ACHN (cell line): ENCODE results near the gene GJB3.
"Not testable (repeated sequence)": the region's sequence is repeated elsewhere in the genome, so short reads cannot be mapped to it uniquely, and the experiment has no call there.

Experiments used
- DNase-seq: peaks from one replicate; pipeline ENCODE4 v3.0.0-alpha.2; 2015
- in situ Hi-C: cut with HindIII; loops from 2 replicates; pipeline ENCODE4 v1.10.0; 2017; ENCODE audit warnings: low sequenced_read_pairs, low pct_ligation_motif_present, low pct_unique_long_range_greater_than_20kb

The GJB3 gene

GRCh38 chr1:34806396-34806795, 25.4 kb downstream of the GJB3 start:
- in situ Hi-C loops = no loop called here
- no peak for DNase-seq

- DNase-seq = no peak
- in situ Hi-C loops = no loop called here
These were observed 27.2 kb downstream of the GJB3 start for GRCh38 chr1:34808051-34808810.

GRCh38 chr1:34810781-34811180, 29.8 kb downstream of the GJB3 start:
- in situ Hi-C loops = not testable (repeated sequence)

GRCh38 chr1:34816332-34816731, 35.3 kb downstream of the GJB3 start:
- no peak for DNase-seq
- in situ Hi-C loops = no loop called here

More at GRCh38 chr1:34810781-34811180, 29.8 kb downstream of the GJB3 start:
- not testable (repeated sequence) for DNase-seq

GRCh38 chr1:34816778-34817177, 35.8 kb downstream of the GJB3 start:
- DNase-seq = no peak
- in situ Hi-C loops = no loop called here

GRCh38 chr1:34818862-34819261, 37.8 kb downstream of the GJB3 start:
- in situ Hi-C loops, DNase-seq: not testable (repeated sequence)

- DNase-seq = no peak
- in situ Hi-C loops = no loop called here
These were observed 41.2 kb downstream of the GJB3 start for GRCh38 chr1:34822202-34822601.

- in situ Hi-C loops = no loop called here
- no peak for DNase-seq
These were observed 43.9 kb downstream of the GJB3 start for GRCh38 chr1:34824817-34825454.

- no peak for DNase-seq
- in situ Hi-C loops = no loop called here
These were observed 44.6 kb downstream of the GJB3 start for GRCh38 chr1:34825455-34826091.

GRCh38 chr1:34827341-34827941, 46.4 kb downstream of the GJB3 start:
- no peak for DNase-seq
- in situ Hi-C loops = no loop called here

GRCh38 chr1:34828611-34829010, 47.6 kb downstream of the GJB3 start:
- in situ Hi-C loops = no loop called here
- no peak for DNase-seq

GRCh38 chr1:34829250-34829649, 48.2 kb downstream of the GJB3 start:
- DNase-seq = no peak
- in situ Hi-C loops = no loop called here

GRCh38 chr1:34831721-34832246, 50.8 kb downstream of the GJB3 start:
- in situ Hi-C loops = no loop called here
- DNase-seq = no peak

GRCh38 chr1:34833711-34834110, 52.7 kb downstream of the GJB3 start:
- in situ Hi-C loops = no loop called here
- DNase-seq = no peak
